Right cardiac atrium (tissue), 5 donors: ENCODE measurements around the gene CST11. TPM values are rescaled to one million over a fixed set of nuclear protein-coding genes. Genes with fewer than 3 reads are reported as not detected.
"Not testable (repeated sequence)": the region's sequence is repeated elsewhere in the genome, so short reads cannot be mapped to it uniquely, and the experiment has no call there.

Experiments
- ATAC-seq, 2 donors: fragments of 200-7000 bp; cut with Tn5 transposase; one replicate each; pipeline versions ENCODE4 v1.8.0 to v1.9.1; 2020; ENCODE audit warnings: moderate library complexity in 2 of 2, mild to moderate bottlenecking in 1 of 2
- DNase-seq, 3 donors: peaks; one replicate each; pipeline ENCODE4 v3.0.0-alpha.2; 2020
- H3K27ac ChIP-seq: one replicate; pipeline ENCODE4 v1.5.1; 2013; ENCODE audit warnings: mild to moderate bottlenecking, low read length, control low read depth, moderate library complexity
- H3K27me3 ChIP-seq: one replicate; pipeline ENCODE4 v1.6.1; 2013; ENCODE audit not compliant: control insufficient read depth, insufficient read depth
- H3K4me1 ChIP-seq: one replicate; pipeline ENCODE4 v1.6.1; 2013; ENCODE audit warnings: low read length; ENCODE audit not compliant: control insufficient read depth, insufficient read depth
- H3K4me3 ChIP-seq: one replicate; pipeline ENCODE4 v1.5.1; 2013; ENCODE audit warnings: low read length, control low read depth
- H3K9me3 ChIP-seq: one replicate; pipeline ENCODE4 v1.6.1; 2013; ENCODE audit warnings: low read length; ENCODE audit not compliant: control insufficient read depth
- WGBS: extraction: QIAGEN DNeasy Blood & Tissue Kit; methylation state at CpG from one replicate; pipeline ENCODE4 v1.1.7; 2013; 5-methylcytosine and 5-hydroxymethylcytosine counted together
- intact Hi-C, 4 donors: fragments of 100-400 bp; cut with DNase I; formaldehyde crosslinking; loops; one replicate each; pipeline versions ENCODE4 v1.11.0 to v1.14.0; 2022 to 2023
- polyA plus RNA-seq: library from polyadenylated mRNA; stranded (reverse); fragments of 200-250 nt; gene quantifications from one replicate; pipeline ENCODE4 v1.2.3, GENCODE V29; 2013
- total RNA-seq, 4 donors: library from RNA; stranded (reverse); fragmentation: NEBNext Ultra II Directional; extraction: Animal tissue kit (Norgen Biotek cat#: 25700); gene quantifications; one replicate each; pipeline ENCODE4 v1.2.1, GENCODE V29; 2021
- donor health status: healthy with polysubstance abuse.
- donor health status: DM: no; HTN: yes; CAD: no.
- donor health status: DM: no; HTN: no; CAD: no.
- donor health status: DM: no; HTN: yes; CAD: no; lungs with severe emphysema.
- donor health status: DM: yes; HTN: yes; CAD: no.

Gene CST11
- total and polyA plus RNA-seq, 5 donors, result not detected

DNA sequence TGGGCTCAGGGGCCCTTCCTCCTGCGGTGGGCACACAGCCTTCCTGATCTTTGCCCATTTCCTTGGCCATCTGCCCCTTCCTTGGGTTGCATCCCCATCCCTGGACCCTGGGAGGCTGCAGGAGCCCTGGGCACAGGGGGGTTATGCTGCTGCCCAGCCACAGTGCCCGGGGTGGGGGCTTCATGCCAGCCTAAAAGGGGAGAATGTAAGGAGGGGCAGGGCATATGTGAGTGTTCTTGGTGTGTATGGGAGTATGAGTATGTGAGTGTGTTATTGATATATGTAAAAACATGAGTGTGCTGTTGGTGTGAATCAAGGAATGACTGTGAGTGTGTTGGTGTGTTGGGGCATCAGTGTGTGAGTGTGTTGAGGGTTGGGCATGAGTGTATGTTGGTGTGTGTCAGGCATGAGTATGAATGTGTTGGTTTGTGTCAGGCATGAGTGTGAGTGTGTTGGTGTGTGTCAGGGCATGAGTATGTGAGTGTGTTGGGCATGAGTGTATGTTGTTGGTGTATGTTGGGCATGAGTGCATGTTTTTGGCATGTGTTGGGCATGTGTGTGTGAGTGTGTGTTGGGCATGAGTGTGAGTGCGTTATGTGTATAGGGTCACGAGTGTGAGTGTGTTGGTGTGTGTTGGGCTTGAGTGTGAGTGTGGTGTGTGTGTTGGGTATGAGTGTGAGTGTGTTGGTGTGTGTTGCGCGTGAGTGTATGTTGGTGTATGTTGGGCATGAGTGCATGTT, 23.5 kb upstream of the CST11 start:
- DNase-seq (no peak), ATAC-seq (no peak)
- H3K9me3 ChIP-seq, result no peaks in the 10 kb centered on the region
- no peak overlapping the region for H3K27ac ChIP-seq
- intact Hi-C loops, result no loop called here
- no peaks in the 10 kb centered on the region for H3K27me3 ChIP-seq
- 90% methylated on average over 6 of the region's 6 CpGs for WGBS
- H3K4me1 ChIP-seq, result no peaks in the 10 kb centered on the region
- H3K4me3 ChIP-seq, result no peak overlapping the region

DNA sequence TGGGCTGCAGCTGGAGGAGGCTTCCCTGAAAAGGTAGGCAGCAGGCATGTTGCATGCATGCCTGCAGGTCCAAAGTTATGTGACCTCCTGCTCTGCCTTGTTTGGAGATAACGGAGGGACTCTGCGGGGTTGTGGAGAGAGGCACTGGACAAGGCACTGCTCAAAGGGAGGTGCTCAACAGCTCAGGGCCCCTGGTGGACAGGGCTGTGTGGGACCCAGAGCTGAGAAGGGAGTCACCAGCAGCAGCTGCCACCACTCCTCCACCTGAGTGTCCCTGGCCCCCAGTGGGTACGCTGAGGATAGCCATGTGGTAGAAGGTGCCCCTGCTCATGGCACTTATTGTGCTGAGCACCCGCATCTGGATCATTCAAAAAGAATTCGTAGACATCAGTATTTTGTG, 22.7 kb upstream of the CST11 start:
- WGBS, result 74% methylated on average over 5 of the region's 5 CpGs
- intact Hi-C loops, result no loop called here
- Histone ChIP-seq H3K4me1 (no peaks in the 10 kb centered on the region), H3K27me3 (no peaks in the 10 kb centered on the region), H3K4me3 (no peak overlapping the region), H3K27ac (no peak overlapping the region), H3K9me3 (no peaks in the 10 kb centered on the region)
- ATAC-seq (no peak), DNase-seq (no peak)

DNA sequence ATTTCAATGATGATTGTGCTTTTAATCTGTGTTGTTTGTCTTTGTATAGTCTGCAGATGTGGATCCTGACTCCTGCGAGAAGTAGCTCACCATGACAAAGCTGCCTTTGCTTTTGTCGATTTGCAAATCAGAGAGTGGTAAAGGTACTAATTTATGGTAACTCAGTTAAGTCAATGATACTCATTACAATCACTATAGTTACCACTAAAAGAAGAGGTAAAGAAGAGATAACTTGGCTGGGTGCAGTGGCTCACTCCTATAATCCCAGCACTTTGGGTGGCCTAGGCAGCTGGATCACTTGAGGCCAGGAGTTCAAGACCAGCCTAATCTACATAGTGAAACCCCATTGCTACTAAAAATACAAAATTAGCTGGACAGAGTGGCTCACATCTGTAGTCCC, 20.6 kb upstream of the CST11 start:
- H3K4me3 ChIP-seq, intact Hi-C loops, H3K27me3 ChIP-seq, ATAC-seq, H3K9me3 ChIP-seq, H3K4me1 ChIP-seq, DNase-seq, H3K27ac ChIP-seq: not testable (repeated sequence)
- WGBS, result 31% methylated on average over 2 of the region's 2 CpGs

DNA sequence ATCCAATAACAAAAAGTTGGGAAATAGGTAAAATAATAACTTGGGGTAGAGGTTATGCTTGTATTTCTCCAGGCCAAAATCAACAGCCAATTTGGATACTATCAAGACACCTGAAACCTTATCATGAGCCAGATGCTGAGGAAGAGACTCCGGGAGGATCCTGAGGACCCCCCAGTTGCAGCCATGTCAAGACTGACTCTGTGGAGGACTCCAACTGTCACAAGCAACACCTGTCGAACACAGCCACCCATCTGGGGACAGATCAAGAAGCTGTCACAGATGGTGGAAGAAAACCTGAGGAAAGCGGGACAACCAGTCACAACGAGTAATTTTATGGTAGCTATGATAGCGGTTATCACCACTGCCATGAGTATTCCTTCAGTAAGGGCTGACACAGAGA, 19.6 kb upstream of the CST11 start:
- 67% methylated on average over 5 of the region's 5 CpGs for whole genome bisulfite sequencing
- H3K27me3 ChIP-seq, ATAC-seq, H3K9me3 ChIP-seq, H3K4me3 ChIP-seq, DNase-seq, H3K4me1 ChIP-seq, H3K27ac ChIP-seq, intact Hi-C loops: not testable (repeated sequence)

DNA sequence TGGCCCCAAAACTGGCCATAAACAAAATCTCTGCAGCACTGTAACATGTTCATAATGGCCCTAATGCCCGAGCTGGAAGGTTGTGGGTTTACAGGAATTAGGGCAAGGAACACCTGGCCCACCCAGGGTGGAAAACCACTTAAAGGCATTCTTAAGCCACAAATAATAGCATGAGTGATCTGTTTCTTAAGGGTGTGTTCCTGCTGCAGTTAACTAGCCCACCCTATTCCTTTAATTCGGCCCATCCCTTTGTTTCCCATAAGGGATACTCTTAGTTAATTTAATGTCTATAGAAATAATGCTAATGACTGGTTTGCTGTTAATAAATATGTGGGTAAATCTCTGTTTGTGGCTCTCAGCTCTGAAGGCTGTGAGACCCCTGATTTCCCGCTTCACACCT, 14.3 kb upstream of the CST11 start:
- WGBS, result 81% methylated on average over 3 of the region's 3 CpGs
- DNase-seq, intact Hi-C loops, H3K27me3 ChIP-seq, ATAC-seq, H3K27ac ChIP-seq, H3K4me1 ChIP-seq, H3K4me3 ChIP-seq, H3K9me3 ChIP-seq: not testable (repeated sequence)

DNA sequence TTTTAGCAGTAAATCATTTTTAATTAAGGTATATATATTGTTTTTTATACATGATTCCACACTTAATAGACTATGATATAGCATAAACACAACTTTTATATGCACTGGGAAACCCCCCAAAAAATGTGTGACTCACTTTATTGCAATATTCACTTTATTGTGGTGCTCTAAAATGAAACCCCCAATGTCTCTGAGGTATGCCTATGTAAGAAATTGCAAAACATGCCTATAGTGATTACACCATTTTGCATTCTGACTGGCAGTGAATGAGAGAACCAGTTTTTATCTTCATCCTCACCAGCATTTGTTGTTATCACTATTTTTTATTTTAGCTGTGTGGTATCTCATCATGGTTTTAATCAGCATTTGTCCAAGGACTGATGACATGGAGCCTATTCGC, 8.5 kb upstream of the CST11 start:
- no peaks in the 10 kb centered on the region for H3K4me1 ChIP-seq
- ATAC-seq (no peak), DNase-seq (no peak)
- H3K27ac ChIP-seq, result no peak overlapping the region
- WGBS, result 98% methylated on average over 1 of the region's 1 CpG
- H3K9me3 ChIP-seq, result no peaks in the 10 kb centered on the region
- no peak overlapping the region for H3K4me3 ChIP-seq
- intact Hi-C loops, result no loop called here
- H3K27me3 ChIP-seq, result no peaks in the 10 kb centered on the region

DNA sequence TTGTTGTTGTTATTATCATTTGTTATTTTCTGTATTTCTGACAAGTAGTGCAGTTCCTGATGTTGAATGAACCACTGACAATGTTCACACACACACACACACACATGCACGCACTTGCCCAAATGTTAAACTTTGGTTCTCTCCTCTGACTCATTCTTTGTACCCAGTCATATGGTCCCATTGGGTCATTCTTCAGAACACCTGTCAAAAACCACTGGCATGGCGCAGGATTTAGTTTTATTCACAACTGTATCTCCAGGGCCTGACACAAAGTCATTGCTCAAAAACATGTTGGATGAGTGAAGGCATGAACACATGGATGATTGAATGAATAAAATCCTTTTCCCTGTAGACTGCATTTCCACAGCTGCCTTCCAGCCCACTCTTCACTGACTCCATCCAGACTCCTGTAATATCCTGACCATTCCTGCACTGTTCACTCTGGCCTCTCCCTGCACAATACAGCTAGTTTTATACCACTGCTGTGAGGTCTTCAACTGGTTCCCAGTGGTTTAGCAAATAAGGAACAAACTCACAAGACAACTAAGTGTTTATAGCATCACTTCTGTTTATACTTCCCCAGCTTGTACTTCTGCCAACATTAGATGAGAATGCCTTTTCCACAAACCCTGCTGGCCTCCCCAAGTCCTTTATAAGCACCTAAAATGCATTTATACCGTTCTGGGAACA, 6.9 kb upstream of the CST11 start:
- WGBS, result 83% methylated on average over 3 of the region's 3 CpGs
- ATAC-seq, result no peak
- no peaks in the 10 kb centered on the region for H3K9me3 ChIP-seq
- no peak overlapping the region for H3K27ac ChIP-seq
- H3K27me3 ChIP-seq, result no peaks in the 10 kb centered on the region
- no peaks in the 10 kb centered on the region for H3K4me1 ChIP-seq
- no peak for DNase-seq
- intact Hi-C loops, result no loop called here
- H3K4me3 ChIP-seq, result no peak overlapping the region

DNA sequence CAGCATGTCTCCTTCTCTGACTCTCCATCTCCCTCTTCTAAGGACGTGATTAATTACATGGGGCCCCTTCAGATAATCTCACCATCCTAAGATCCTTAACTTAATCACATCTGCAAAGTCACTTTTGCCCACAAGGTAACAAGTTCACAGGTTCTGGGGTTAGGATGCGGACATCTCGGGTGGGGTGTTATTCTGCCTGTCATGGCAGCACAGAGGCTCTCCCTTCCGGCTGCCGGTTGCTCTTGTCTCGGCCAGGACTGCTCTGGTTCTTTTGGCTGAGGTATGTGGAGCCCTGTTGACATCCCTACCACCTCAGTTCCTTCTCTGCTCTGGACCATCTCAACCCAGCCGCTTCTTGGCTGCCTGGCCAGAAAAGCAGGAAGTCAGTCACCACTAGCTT, 4.2 kb upstream of the CST11 start:
- Histone ChIP-seq H3K4me3 (no peak overlapping the region), H3K27me3 (no peaks in the 10 kb centered on the region), H3K27ac (no peak overlapping the region), H3K9me3 (no peaks in the 10 kb centered on the region), H3K4me1 (no peaks in the 10 kb centered on the region)
- ATAC-seq, result no peak
- intact Hi-C loops, result no loop called here
- 86% methylated on average over 7 of the region's 7 CpGs for WGBS
- no peak for DNase-seq

DNA sequence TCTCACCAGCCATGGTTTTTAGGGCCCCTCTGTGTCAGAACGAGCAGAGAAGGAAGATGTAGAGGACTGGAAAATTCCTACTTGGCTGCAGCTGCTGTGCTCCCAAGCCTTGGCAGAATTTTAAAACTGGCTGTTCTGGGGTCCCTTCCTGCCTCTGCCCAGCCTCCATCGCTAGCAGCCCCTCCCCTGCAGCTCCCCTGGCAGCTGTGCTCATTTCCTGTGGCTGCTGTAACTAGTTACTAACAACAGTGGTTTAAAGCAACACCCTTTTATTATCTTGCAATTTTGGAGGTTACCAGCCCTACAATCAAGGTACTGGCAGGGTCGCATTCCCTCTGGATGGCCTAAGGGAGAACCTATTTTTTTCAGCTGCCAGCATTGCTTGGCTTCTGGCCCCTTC, 3.7 kb upstream of the CST11 start:
- DNase-seq (no peak), ATAC-seq (no peak)
- Histone ChIP-seq H3K4me3 (no peak overlapping the region), H3K9me3 (no peaks in the 10 kb centered on the region), H3K27me3 (no peaks in the 10 kb centered on the region), H3K4me1 (no peaks in the 10 kb centered on the region), H3K27ac (no peak overlapping the region)
- intact Hi-C loops, result no loop called here
- 47% methylated on average over 3 of the region's 3 CpGs for WGBS

DNA sequence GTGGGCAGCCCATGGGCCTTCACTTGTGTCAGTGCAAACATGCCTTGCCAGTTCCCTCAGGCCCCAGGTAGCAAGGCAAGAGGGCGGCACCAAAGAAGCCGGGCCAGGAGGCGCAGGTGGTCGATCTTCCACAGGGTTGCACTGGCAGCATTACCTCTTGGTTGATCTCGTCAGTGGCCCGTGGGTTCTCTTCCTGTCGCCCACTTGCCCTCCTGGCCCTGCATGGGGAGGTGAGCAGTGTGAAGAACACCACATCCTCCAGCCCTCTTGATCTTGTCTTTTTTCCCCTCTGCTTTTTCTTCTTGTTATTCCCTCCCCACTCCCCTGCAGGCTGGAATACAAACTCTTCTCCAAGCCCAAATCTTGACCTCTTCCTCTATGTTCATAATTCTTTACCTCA, 3.0 kb upstream of the CST11 start:
- intact Hi-C loops, result no loop called here
- ATAC-seq, result no peak
- no peak for DNase-seq
- Histone ChIP-seq H3K27ac (no peak overlapping the region), H3K27me3 (no peaks in the 10 kb centered on the region), H3K4me1 (no peaks in the 10 kb centered on the region), H3K9me3 (no peaks in the 10 kb centered on the region), H3K4me3 (no peak overlapping the region)
- WGBS, result 86% methylated on average over 7 of the region's 7 CpGs

DNA sequence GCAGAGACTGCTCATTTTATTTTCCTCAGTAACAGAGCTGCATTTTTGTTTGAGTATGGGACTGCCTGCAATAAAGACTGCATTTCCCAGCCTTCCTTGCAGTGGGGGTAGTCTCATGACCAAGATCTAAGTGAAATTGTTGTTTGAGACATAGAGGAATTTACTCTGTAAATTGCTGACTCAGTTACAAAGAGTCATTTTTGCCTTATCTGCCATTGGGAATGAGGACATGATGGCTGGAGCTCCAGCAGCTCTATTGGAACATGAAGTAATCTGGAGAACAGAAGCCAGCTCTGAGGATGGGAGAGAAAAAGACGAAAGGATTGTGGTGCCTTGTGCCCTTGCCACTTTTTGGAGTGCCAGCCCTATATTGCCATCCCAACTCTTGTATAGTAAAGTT, 2.1 kb upstream of the CST11 start:
- intact Hi-C loops, result no loop called here

More for the DNA sequence above, 2.1 kb upstream of the CST11 start:
- 91% methylated on average over 1 of the region's 1 CpG for WGBS
- ATAC-seq (no peak), DNase-seq (no peak)
- no peaks in the 10 kb centered on the region for H3K4me1 ChIP-seq
- no peak overlapping the region for H3K27ac ChIP-seq
- no peak overlapping the region for H3K4me3 ChIP-seq
- H3K27me3 ChIP-seq, result no peaks in the 10 kb centered on the region
- no peaks in the 10 kb centered on the region for H3K9me3 ChIP-seq
